ENCODE data around the gene ANKS1B. TPM values are rescaled to one million over a fixed set of nuclear protein-coding genes. Genes with fewer than 3 reads are reported as not detected.

ANKS1B gene
- total and polyA plus RNA-seq, 7 donors: 0.46 to 7.4 (median 3.6) TPM

- no peaks in the 10 kb centered on the region for H3K27me3 ChIP-seq (ENCODE audit: insufficient read depth in 3 of 3, low read length in 2 of 3)
- intact Hi-C loops (cut with DNase I): no loop called here
- H3K27ac ChIP-seq: no peak overlapping the region
- H3K36me3 ChIP-seq (ENCODE audit: insufficient read depth in 1 of 2, low read depth in 1 of 2): no peaks in the 10 kb centered on the region
- TF ChIP-seq CTCF (IDR thresholded peaks at IDR 0.05): no peak
- no peaks in the 10 kb centered on the region for H3K9me3 ChIP-seq
- DNase-seq (no peak), ATAC-seq (no peak)
- no peaks in the 10 kb centered on the region for H3K4me1 ChIP-seq
- no peak overlapping the region for H3K4me3 ChIP-seq
These were observed 456.3 kb downstream of the ANKS1B start for GRCh38 chr12:99528478-99528877.

GRCh38 chr12:99523853-99524252, 460.9 kb downstream of the ANKS1B start:
- Histone ChIP-seq H3K27me3 (ENCODE audit: insufficient read depth in 3 of 3, low read length in 2 of 3) (no peaks in the 10 kb centered on the region), H3K4me1 (no peaks in the 10 kb centered on the region), H3K36me3 (ENCODE audit: insufficient read depth in 1 of 2, low read depth in 1 of 2) (no peaks in the 10 kb centered on the region), H3K27ac (no peak overlapping the region), H3K4me3 (no peak overlapping the region), H3K9me3 (no peaks in the 10 kb centered on the region)
- TF ChIP-seq CTCF (IDR thresholded peaks at IDR 0.05): no peak
- 73 to 82% (median 79%) methylated on average over 2 of the region's 2 CpGs for WGBS, 3 donors
- ATAC-seq (no peak), DNase-seq (no peak)
- intact Hi-C loops (cut with DNase I): no loop called here

- ATAC-seq (no peak), DNase-seq (no peak)
- no peaks in the 10 kb centered on the region for H3K36me3 ChIP-seq (ENCODE audit: insufficient read depth in 1 of 2, low read depth in 1 of 2)
- H3K27ac ChIP-seq: no peak overlapping the region
- no peaks in the 10 kb centered on the region for H3K27me3 ChIP-seq (ENCODE audit: insufficient read depth in 3 of 3, low read length in 2 of 3)
- H3K4me1 ChIP-seq: no peaks in the 10 kb centered on the region
- no peaks in the 10 kb centered on the region for H3K9me3 ChIP-seq
- intact Hi-C loops (cut with DNase I): no loop called here
- WGBS, 3 donors: 39 to 50% (median 43%) methylated on average over 2 of the region's 2 CpGs
- H3K4me3 ChIP-seq: no peak overlapping the region
- TF ChIP-seq CTCF (IDR thresholded peaks at IDR 0.05): no peak
These were observed 462.3 kb downstream of the ANKS1B start for GRCh38 chr12:99522456-99522855.

- Histone ChIP-seq H3K36me3 (ENCODE audit: insufficient read depth in 1 of 2, low read depth in 1 of 2) (no peaks in the 10 kb centered on the region), H3K4me1 (no peaks in the 10 kb centered on the region), H3K9me3 (no peaks in the 10 kb centered on the region), H3K27me3 (ENCODE audit: insufficient read depth in 3 of 3, low read length in 2 of 3) (no peaks in the 10 kb centered on the region), H3K4me3 (no peak overlapping the region), H3K27ac (no peak overlapping the region)
- WGBS, 3 donors: 84 to 89% (median 85%) methylated on average over 3 of the region's 3 CpGs
- no peak for TF ChIP-seq CTCF (IDR thresholded peaks at IDR 0.05)
- intact Hi-C loops (cut with DNase I): no loop called here
- no peak for ATAC-seq
- DNase-seq: no peak
These were observed 463.1 kb downstream of the ANKS1B start for GRCh38 chr12:99521664-99522063.

GRCh38 chr12:99513066-99513465, 471.7 kb downstream of the ANKS1B start:
- no peaks in the 10 kb centered on the region for H3K27me3 ChIP-seq (ENCODE audit: insufficient read depth in 3 of 3, low read length in 2 of 3)
- no peak overlapping the region for H3K4me3 ChIP-seq
- no peaks in the 10 kb centered on the region for H3K9me3 ChIP-seq
- 81 to 85% (median 82%) methylated on average over 2 of the region's 2 CpGs for WGBS, 3 donors
- no peaks in the 10 kb centered on the region for H3K4me1 ChIP-seq
- no peak for TF ChIP-seq CTCF (IDR thresholded peaks at IDR 0.05)
- H3K36me3 ChIP-seq (ENCODE audit: insufficient read depth in 1 of 2, low read depth in 1 of 2): no peaks in the 10 kb centered on the region
- ATAC-seq: no peak
- no peak for DNase-seq
- H3K27ac ChIP-seq: no peak overlapping the region
- intact Hi-C loops (cut with DNase I): no loop called here
